ENCODE results near the gene C5orf24.
"Not testable (repeated sequence)": the region's sequence is repeated elsewhere in the genome, so short reads cannot be mapped to it uniquely, and the experiment has no call there.

The C5orf24 gene

DNA sequence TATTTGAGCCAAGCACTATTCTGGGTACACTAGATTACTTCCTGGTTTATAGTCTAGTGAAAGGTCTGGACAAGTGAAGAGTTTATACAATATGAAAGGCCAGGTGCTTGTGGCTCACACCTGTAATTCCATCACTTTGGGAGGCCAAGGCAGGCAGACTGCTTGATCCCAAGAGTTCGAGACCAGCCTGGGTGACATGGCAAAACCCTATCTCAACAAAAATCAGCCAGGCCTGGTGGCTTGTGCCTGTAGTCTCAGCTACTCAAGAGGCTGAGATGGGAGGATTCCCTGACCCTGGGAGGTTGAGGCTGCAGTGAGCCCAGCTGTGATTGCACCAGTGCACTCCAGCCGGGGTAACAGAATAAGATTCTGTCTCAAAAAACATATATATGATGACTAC, 18.9 kb downstream of the C5orf24 start:
- no peak for DNase-seq

DNA sequence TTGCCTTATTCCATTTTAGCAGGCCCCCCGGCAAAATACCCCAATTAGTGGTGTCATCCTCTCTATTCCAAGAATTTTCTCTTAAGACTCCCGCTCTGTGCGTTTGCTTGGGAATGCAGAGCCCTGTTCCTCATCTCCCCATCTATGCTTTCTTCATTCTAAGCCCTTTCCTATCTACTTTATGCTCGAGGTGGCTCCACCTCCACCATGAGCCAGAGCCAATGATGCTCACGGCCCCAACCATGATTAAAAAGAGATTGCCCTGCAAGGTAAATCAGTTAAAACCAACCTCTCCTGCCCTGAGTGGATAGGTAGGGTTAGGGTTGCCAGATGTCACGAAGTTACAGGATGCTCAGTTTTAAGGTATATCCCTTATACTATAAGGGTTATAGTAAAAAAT, 27.7 kb downstream of the C5orf24 start:
- DNase-seq: no peak

DNA sequence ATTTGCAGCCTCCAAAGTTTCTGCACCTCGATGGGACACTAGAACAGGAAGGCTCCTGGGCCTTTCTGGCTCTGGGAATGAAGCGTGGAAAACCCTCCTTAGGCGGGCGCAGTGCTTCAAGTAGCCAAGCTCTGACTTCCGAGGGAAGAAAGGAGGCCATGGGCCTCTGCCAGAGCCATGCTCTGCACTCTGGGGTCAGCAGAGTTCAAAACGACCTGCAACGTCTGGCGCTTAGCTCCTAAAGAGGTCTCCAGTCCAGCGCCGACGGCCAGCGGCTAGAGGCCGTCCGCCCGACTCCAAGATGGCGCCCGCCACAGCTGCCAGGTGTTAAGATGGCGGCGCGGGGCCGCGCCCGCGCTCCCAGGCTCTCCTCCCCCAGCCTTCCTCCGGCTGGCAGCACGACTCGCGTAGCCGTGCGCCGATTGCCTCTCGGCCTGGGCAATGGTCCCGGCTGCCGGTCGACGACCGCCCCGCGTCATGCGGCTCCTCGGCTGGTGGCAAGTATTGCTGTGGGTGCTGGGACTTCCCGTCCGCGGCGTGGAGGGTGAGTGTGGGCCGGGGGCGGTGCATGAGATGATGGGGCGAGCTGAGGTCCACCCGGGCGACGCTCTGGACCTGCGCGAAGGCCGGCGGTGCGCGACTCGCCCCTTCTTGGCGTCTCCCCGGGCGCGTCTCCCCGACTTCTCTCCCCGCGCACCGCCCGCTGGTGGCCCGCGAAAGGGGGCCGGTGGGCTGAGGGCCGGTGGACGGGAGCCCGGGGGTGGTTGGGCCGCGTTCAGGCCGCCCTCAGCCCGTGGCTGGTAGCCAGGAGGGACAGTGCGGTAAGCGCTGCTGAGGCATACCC, 28.4 kb downstream of the C5orf24 start, which contains the start of gene TXNDC15:
Gene TXNDC15, plus strand, starts transcription at position 385 of the 844 bp plus-strand sequence. Its CDS starts 57 bp downstream, at position 442.
- peak; percentile 91 for DNase-seq

DNA sequence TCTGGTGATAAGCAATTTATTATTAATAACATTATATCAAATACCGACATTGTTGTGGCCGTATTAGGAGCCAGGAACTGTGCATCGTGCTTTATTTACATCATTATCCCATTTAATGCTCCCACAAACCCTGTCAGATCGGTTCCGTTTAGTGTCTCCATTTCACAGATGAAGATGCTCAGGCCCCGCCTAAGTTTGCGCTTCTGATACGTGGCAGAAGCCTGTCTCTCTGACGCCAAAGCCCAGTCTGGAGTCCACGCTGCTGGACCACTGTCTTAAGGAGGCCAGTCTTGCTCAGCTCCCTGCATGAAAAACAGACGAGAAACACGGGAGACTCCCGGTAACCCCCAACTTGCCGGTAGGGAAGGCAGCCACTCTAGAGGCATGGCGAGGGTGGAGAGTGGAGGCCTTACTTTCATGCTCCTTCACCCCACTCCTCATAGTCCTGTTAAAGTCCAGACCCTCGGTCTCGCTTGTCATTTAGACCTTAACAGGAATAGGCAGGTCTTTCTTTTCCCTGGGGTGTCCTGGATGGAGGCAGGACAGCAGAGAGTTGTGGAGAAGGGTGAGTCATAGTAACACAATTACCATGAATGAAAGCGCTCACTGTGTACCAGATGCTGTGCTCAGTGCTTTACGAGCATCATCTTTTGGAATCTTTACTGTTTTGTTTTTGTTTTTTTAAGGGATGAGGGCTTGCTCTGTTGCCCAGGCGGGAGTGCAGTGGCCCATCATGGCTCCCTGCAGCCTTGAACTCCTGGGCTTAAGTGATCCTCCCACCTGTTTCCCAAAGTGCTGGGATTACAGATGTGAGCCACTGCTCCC, 29.3 kb downstream of the C5orf24 start:
- peak; percentile 80 for DNase-seq

DNA sequence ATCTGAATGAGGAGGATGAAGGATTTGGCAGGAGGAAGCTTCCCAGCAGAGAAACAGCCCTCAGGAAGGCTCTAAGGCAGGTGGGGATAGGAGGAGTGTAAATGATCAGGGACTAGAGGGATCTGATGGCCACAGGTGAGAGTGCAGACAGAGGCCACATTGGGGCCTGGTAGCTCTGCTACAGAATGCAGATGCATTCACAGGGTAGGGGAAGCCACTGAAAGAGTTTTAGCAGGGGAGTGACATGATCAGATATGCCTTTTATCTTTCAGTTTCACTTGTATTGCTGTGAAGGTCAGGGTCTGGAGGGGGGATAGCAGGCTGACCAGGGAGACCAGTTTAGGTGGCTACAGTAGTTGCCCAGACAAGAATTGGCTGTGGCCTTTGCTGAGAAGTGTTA, 31.4 kb downstream of the C5orf24 start:
- no peak for DNase-seq

DNA sequence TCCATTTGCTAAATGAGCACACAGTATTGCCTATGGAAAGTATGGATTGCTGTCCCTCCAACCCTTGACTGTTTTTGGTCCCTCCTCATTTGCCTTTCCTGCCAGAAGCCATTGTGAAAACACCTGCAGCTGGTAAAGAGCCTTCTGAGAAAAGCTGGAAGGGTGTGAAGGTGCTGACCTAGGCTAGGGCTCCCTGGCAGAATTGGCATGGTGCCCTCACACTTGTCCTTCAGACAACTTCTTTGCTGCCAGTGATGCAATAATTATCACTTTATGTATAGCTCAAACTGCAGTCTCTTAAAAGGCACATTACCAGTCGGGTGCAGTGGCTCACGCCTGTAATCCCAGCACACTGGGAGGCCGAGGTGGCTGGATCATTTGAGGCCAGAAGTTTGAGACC, 32.6 kb downstream of the C5orf24 start:
- DNase-seq: no peak

DNA sequence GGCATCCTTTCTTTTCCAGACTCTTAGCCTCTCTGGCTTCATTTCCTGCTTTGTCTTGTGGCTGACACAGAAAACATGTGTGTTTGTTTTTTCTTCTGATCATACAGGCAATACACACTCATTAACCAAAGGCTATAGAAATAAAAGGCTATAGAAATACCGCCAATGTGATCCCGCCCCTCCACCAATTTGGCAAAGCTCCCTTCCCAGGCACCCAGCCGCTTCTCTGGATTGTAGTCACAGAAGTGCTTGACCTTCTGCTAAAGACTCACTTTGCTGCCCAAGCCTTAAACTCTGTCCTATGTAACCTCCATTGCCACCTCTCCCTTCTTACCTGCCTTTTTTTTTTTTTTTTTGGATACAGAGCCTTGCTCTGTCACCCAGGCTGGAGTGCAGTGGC, 33.7 kb downstream of the C5orf24 start:
- no peak for DNase-seq

DNA sequence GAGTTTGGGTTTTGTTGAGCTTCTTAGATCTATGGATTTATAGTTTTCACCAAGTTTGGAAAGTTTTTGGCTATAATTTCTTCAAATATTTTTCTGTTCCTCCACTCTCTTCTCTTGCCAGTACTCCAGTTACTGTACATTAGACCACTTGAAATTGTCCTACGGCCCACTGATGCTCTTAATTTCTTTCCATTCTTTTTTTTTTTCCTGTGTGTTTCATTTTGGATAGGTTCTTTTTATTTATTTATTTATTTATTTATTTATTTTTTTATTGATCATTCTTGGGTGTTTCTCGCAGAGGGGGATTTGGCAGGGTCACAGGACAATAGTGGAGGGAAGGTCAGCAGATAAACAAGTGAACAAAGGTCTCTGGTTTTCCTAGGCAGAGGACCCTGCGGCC, 35.2 kb downstream of the C5orf24 start:
- not testable (repeated sequence) for DNase-seq

DNA sequence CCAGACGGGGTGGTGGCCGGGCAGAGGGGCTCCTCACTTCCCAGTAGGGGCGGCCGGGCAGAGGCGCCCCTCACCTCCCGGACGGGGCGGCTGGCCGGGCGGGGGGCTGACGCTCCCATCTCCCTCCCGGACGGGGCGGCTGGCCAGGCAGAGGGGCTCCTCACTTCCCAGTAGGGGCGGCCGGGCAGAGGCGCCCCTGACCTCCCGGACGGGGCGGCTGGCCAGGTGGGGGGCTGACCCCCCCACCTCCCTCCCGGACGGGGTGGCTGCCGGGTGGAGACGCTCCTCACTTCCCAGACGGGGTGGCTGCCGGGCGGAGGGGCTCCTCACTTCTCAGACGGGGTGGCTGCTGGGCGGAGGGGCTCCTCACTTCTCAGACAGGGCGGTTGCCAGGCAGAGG, 35.9 kb downstream of the C5orf24 start:
- DNase-seq: not testable (repeated sequence)

DNA sequence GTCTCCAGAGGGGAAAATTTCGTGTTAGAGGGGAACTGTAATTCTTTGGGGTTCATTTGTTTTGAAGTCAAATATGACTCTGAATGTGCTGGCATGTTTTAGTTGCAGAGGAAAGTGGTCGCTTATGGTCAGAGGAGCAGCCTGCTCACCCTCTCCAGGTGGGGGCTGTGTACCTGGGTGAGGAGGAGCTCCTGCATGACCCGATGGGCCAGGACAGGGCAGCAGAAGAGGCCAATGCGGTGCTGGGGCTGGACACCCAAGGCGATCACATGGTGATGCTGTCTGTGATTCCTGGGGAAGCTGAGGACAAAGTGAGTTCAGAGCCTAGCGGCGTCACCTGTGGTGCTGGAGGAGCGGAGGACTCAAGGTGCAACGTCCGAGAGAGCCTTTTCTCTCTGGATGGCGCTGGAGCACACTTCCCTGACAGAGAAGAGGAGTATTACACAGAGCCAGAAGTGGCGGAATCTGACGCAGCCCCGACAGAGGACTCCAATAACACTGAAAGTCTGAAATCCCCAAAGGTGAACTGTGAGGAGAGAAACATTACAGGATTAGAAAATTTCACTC, 41.9 kb downstream of the C5orf24 start:
- no peak for DNase-seq

DNA sequence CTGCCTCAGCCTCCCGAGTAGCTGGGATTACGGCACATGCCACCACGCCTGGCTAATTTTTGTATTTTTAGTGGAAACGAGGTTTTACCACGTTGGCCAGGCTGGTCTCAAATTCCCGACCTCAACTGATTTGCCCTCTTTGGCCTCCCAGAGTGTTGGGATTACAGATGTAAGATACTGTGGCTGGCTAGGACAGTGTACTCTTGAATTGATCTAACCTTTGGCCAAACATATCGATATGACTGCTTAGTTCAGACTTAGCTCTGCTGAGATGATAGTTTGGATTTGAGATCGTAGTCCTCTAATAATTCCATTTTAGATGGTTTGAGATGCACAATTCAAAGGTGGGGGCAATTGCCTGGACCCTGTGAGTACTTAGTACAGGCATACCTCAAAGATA, 43.6 kb downstream of the C5orf24 start:
- DNase-seq: no peak

DNA sequence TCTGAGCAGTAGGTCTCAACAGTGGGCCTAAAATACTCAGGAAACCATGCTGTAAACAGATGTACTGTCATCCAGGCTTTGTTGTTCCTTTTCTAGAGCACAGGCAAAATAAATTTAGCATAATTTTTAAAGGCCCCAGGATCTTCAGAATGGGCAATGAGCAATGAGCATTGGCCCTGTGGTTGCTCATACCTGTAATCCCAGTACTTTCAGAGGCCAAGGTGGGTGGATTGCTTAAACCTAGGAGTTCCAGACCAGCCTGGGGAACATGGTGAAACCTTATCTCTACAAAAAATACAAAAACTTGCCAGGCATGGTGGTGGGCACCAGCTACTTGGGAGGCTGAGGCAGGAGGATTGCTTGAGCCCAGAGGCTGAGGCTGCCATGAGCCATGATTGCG, 45.7 kb downstream of the C5orf24 start:
- no peak for DNase-seq

DNA sequence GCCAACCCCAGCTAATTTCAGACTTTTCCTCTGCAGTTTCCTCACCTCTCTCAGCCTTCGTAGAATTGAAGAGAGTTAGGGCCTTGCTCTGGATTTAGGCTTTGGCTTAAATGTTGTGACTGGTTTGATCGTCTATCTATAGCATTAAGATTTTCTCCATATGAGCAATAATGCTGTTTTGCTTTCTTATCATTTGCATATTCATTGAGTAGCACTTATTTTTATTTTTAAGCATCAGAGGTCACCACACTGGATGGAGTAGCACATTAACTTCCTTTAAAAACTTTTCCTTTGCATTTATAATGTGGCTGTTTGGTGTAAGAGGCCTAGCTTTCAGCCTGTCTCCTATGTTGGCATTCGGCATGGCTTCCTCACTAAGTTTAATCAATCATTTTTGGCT, 46.5 kb downstream of the C5orf24 start:
- no peak for DNase-seq

DNA sequence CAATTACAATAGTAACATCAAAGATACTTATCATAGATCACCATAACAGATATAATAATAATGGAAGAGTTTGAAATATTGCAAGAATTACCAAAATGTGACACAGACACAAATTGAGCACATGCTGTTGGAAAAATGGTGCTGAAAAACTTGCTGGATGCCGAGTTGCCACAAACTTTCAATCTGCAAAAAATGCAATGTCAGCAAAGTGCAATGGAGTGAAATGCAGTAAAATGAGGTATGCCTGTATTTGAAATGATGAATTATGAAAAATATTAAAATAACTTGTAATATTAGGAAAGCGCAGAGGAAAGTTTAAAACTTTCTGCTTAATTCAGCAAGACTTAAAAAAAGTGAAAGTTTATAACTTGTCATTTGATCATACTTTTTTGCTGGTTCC, 47.2 kb downstream of the C5orf24 start:
- no peak for DNase-seq

DNA sequence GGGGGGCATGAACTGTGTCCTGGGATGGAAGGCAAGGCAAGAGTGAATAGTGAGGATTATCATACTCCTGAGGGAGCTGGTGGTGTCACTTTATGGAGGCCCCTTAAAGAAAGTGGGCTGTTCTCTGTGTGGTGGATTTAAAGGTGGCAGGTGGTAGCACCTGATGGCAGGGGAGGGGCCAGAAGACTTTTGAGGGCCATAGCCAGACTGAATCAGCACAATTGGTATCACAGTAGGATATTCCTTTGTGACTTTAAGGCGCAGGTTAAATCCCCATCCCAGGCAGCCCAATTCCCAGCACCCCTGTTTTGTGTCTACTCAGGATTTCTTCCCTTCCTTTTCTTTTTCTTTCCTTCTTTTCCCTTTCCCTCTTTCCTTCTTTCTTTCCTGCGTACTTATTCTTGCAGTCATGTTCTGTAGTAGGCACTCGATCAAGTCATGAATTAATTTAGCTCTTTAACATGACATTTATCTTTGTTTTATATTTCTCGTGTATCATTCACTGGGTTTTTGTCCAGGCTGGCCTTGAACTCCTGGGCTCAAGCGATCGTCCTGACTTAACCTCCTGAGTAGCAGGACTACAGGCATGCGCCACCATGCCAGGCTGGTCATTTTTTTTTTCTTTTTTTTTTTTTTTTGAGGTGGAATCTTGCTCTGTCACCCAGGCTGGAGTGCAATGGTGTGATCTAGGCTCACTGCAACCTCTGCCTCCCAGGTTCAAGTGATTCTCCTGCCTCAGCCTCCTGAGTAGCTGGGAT, 48.2 kb downstream of the C5orf24 start:
- DNase-seq: no peak

DNA sequence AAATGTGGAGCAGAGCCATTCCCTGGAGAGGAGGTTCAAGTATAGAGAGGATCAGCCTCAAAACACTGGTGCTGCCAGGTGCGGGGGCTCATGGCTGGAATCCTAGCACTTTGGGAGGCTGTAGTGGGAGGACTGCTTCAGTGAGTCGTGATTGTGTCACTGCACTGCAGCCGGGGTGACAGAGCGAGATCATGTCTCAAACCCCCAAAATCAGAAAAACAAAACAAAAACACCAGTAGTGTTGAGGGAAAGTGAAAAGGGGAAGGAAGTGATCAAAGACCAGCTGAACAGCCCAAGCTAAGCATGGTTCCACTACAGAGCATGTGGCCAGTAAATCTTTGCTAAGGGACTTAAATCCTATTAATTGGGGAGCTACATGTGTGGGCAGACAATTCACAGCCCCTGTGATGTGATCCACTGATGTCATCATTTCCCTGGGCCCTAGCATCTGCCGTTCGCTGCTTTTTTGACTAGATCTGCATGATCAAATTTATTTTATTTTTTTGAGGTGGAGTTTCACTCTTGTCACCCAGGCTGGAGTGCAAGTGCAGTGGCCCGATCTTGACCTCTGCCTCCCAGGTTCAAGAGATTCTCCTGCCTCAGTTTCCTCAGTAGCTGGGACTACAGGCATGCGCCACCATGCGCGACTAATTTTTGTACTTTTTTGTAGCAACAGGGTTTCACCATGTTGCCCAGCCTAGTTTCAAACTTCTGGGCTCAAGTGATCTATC, 56.5 kb downstream of the C5orf24 start:
- DNase-seq: no peak

DNA sequence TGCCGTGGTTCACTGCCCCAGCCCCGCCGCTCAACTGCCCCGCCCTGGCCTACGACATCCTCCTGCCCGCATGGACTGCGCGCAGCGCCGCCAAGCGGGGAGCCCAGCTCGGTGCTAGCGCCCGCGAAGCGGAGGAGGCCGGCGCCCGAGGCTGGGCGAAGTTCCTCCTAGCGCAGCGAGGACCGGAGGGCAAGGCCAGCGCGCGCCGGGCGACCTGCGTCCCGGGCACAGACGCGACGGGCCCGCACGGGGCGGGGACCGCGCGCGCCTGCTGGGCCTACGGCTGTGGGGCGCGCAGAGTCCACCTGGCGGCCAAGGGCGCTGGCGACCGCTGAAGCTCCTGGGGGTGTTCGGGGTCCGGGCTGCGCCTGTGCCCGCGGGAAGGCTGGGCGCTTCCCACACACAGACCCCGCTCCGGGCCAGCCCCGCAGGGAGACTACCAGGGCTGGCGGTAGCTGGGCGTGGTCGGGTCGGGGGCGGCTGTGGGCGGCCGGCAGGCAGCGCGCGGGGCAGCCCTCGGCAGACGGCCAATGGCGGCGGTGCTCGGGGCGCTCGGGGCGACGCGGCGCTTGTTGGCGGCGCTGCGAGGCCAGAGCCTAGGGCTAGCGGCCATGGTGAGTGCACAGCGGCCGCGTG, 59.0 kb downstream of the C5orf24 start, which contains the start of gene PCBD2:
Gene PCBD2, plus strand, starts transcription at position 522 of the 636 bp plus-strand sequence. Its CDS starts 9 bp downstream, at position 531.
- DNase-seq: peak; percentile 92

DNA sequence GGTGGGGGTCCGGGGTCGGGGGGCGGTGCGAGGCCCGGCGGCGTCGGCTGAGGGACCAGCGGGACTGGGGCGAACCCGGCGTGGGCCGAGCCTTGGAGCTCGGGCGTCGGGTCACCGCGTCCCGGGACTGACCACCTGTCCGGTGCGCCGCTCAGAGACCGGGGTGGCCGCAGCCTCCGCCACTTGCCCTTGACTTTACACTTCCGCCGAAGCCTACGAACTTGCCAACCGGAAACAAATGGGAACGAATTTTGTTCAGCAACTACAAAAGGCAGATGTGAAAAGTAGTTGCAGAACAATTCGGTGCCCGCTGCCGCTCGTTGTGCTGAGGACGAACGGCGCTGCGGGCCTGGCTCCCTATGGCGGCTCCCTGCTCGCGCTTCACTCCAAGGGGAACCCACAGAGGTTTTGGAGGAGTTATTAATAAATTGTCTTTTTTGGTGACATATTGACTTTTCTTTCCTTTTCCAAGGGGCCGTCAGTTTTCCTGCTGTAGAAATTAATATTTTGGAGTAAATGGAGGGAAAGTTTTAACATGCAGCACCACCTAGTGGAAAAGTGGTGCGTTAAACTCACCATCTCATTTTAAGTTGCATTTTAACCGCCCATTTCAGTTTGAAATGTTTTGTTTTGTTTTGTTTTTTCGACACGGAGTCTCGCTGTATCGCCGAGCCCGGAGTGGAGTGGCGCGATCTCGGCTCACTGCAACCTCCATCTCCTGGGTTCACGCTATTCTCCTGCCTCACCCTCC, 59.7 kb downstream of the C5orf24 start:
- no peak for DNase-seq

DNA sequence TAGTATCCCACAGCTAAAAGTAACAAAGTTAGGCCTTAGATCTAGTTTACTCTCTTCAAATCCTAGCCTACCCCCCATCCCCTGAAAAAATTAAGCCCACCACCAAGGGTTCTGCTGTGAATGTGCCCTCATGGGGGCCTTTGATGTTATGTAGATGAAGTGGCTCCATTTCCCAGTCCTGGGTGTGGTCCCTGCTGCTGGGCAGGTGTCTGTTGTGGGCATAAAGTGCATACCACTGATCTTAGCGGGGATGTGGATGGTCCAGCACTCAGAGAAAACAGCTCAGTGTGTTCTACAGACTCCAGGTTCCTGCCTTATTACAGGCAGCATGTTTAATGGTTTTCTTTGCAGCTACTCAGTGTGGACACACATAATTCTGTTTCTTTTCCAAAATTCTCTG, 61.0 kb downstream of the C5orf24 start:
- DNase-seq: no peak

Data from left hindlimb (tissue), 1 donor.